Loucy (cell line): Measurements from ENCODE around the gene CHMP1A.
"Not testable (repeated sequence)": the region's sequence is repeated elsewhere in the genome, so short reads cannot be mapped to it uniquely, and the experiment has no call there.

ENCODE experiments used
- H2AFZ ChIP-seq: fragments of 200-600 bp; sonication (generic); 2 replicates; pipeline ENCODE4 v1.6.0; 2016; ENCODE audit warnings: antibody characterized with exemption, mild to moderate bottlenecking, low read length, moderate library complexity
- H3F3A ChIP-seq: fragments of 200-600 bp; 2 replicates; pipeline ENCODE4 v1.6.0; 2016; ENCODE audit warnings: antibody characterized with exemption, low read depth, mild to moderate bottlenecking
- H3K27me3 ChIP-seq: fragments of 200-600 bp; sonication (generic); 2 replicates; pipeline ENCODE4 v1.6.1; 2014; ENCODE audit warnings: low read length, mild to moderate bottlenecking; ENCODE audit not compliant: insufficient read depth, poor library complexity, severe bottlenecking
- H3K36me3 ChIP-seq: fragments of 200-600 bp; sonication (generic); 2 replicates; pipeline ENCODE4 v1.6.1; 2016; ENCODE audit warnings: low read length; ENCODE audit not compliant: insufficient read depth
- H3K4me1 ChIP-seq: fragments of 200-600 bp; sonication (generic); 2 replicates; pipeline ENCODE4 v1.5.1; 2014; ENCODE audit warnings: low read length, mild to moderate bottlenecking; ENCODE audit not compliant: insufficient read depth, poor library complexity, severe bottlenecking
- H3K4me2 ChIP-seq: fragments of 200-600 bp; sonication (generic); 2 replicates; pipeline ENCODE4 v1.6.0; 2014; ENCODE audit warnings: antibody characterized with exemption, low read length, low read depth, mild to moderate bottlenecking; ENCODE audit not compliant: poor library complexity, severe bottlenecking
- H3K4me3 ChIP-seq: fragments of 200-600 bp; sonication (generic); 2 replicates; pipeline ENCODE4 v1.5.1; 2014; ENCODE audit warnings: low read length, mild to moderate bottlenecking, mixed read lengths; ENCODE audit not compliant: poor library complexity, severe bottlenecking
- H3K79me2 ChIP-seq: fragments of 200-600 bp; sonication (generic); 2 replicates; pipeline ENCODE4 v1.6.1; 2014; ENCODE audit warnings: low read length; ENCODE audit not compliant: insufficient read depth
- H3K9ac ChIP-seq: fragments of 200-600 bp; sonication (generic); 2 replicates; pipeline ENCODE4 v1.6.0; 2014; ENCODE audit warnings: mild to moderate bottlenecking, low read depth, low read length, moderate library complexity; ENCODE audit not compliant: poor library complexity, severe bottlenecking
- H3K9me2 ChIP-seq: fragments of 200-600 bp; sonication (generic); replicated peaks from 2 replicates; pipeline ENCODE4 v1.6.1; 2016; ENCODE audit warnings: low read depth, low read length, mixed read lengths
- H3K9me3 ChIP-seq: fragments of 200-600 bp; sonication (generic); 2 replicates; pipeline ENCODE4 v1.6.1; 2014; ENCODE audit warnings: mild to moderate bottlenecking, antibody characterized with exemption, low read length, low read depth; ENCODE audit not compliant: insufficient read depth
- H4K20me1 ChIP-seq: fragments of 200-600 bp; sonication (generic); 2 replicates; pipeline ENCODE4 v1.6.0; 2014; ENCODE audit warnings: antibody characterized with exemption, low read length, mild to moderate bottlenecking; ENCODE audit not compliant: insufficient read depth, poor library complexity, severe bottlenecking
- CTCF ChIP-seq: fragments of 200-600 bp; sonication (generic); conservative IDR thresholded peaks from 2 replicates; pipeline ENCODE4 v1.5.1; 2014; ENCODE audit warnings: mild to moderate bottlenecking, antibody characterized with exemption, low read length
- EZH2phosphoT487 ChIP-seq: fragments of 200-600 bp; IDR thresholded peaks from 2 replicates; pipeline ENCODE4 v1.6.1; 2018; ENCODE audit warnings: antibody characterized with exemption, mild to moderate bottlenecking, moderate library complexity, borderline replicate concordance

The CHMP1A gene

DNA sequence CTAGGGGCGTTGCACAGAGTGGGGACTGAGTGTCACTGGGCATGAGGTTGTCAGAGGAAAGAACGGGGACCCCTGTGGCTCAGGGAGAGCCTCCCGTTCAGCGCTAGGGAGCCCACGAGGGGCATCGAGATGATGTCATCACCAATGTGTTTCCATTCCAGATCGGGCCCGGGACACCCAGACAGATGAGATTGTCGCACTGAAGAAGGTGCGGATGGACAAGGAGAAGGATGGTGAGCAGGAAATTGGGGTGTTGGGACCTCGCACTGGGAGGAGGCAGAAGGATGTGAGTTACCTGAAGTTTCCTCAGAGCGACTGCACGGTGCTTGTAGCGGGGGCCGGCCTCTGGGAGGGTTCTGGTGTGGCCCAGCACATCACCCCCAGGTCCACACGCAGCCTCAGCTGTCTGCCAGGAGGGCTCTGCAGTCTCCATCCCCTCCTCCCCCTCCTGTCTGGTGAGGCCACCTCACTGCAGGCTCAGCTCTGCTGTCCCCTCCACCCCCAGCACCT is 32.9 kb upstream of the CHMP1A start:
- Histone ChIP-seq H3K79me2 (peaks cover 13% of the 10 kb centered on the region; the same call in 1 of the 2 replicates), H3K9me2 (no peaks in the 10 kb centered on the region), H3K4me3 (no peak overlapping the region), H3K36me3 (no peaks in the 10 kb centered on the region), H3K4me2 (no peak overlapping the region), H2AFZ (no peak overlapping the region), H3F3A (no peaks in the 10 kb centered on the region), H3K4me1 (peaks cover 5% of the 10 kb centered on the region), H4K20me1 (no peaks in the 10 kb centered on the region), H3K27me3 (no peaks in the 10 kb centered on the region), H3K9ac (no peak overlapping the region), H3K9me3 (no peaks in the 10 kb centered on the region)
- TF ChIP-seq EZH2phosphoT487 (no peak), CTCF (no peak)

DNA sequence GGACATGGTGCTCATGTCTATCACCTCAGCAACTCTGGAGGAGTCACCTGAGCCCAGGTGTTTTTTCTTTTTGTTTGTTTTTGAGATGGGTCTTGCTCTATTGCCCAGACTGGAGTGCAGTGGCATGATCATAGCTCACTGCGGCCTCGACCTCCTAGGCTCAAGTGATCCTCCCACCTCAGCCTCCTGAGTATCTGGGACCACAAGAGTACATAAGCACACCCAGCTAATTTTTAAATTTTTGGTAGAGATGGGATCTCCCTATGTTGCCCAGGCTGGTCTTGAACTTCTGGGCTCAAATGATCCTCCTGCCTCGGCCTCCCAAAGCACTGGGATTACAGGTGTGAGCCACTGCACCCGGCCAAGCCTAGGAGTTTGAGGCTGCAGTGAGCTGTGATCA is 32.1 kb upstream of the CHMP1A start:
- not testable (repeated sequence) for H4K20me1 ChIP-seq, H3K9me3 ChIP-seq, H3K9me2 ChIP-seq, H3K4me1 ChIP-seq, H3K27me3 ChIP-seq, H3K4me2 ChIP-seq, H3K9ac ChIP-seq, H3K4me3 ChIP-seq, H3F3A ChIP-seq, H2AFZ ChIP-seq, H3K36me3 ChIP-seq
- H3K79me2 ChIP-seq: peaks cover 13% of the 10 kb centered on the region; the same call in 1 of the 2 replicates

DNA sequence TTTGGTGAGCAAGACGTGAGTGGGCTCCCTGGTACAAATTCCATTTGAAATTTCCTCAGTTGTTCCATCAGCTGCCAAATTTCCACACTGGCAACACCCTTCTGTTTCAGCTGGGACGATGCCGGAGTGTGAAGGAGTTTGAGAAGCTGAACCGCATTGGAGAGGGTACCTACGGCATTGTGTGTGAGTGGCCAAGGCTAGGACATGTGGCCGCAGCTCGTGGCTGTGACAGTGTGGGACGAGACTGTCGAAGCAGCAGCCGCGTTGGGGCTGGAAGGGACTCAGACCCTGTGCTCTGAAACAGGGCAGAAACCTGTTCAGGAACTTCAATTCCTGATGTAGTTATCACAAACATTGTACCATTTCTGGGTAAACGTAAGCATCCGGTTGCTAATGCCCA is 31.6 kb upstream of the CHMP1A start:
- Histone ChIP-seq H2AFZ (no peak overlapping the region), H3K9me3 (no peaks in the 10 kb centered on the region), H3K36me3 (no peaks in the 10 kb centered on the region), H3K4me1 (peaks cover 5% of the 10 kb centered on the region), H3K4me2 (no peak overlapping the region), H3K9ac (no peak overlapping the region), H3K9me2 (no peaks in the 10 kb centered on the region), H3K27me3 (no peaks in the 10 kb centered on the region), H3K79me2 (peaks cover 13% of the 10 kb centered on the region; the same call in 1 of the 2 replicates), H3K4me3 (no peak overlapping the region), H4K20me1 (no peaks in the 10 kb centered on the region), H3F3A (no peaks in the 10 kb centered on the region)
- no peak for TF ChIP-seq EZH2phosphoT487
- TF ChIP-seq CTCF: no peak

DNA sequence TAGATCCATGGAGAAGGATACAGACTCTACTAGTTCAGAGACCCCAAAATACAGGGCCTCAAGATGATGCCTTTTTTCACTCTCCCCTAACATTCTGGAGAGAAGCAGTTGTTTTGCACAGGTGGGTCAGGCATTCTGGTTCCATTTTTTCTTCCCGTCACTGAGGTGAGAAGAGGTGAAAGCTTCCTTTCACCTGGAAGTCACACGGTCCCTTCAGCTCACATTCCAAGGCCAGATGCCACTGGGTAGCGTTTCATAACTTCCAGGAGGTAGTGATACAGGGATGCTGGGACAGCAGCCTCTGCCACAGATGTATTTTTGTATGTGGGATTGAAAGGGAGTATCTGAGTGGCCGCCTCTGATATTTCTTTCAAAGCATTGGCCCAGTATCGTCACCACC is 30.9 kb upstream of the CHMP1A start:
- H3K9ac ChIP-seq: no peak overlapping the region
- TF ChIP-seq CTCF (no peak), EZH2phosphoT487 (no peak)
- no peaks in the 10 kb centered on the region for H3K36me3 ChIP-seq
- no peak overlapping the region for H3K4me2 ChIP-seq
- H3K4me1 ChIP-seq: peaks cover 5% of the 10 kb centered on the region
- peaks cover 13% of the 10 kb centered on the region; the same call in 1 of the 2 replicates for H3K79me2 ChIP-seq
- no peak overlapping the region for H2AFZ ChIP-seq
- no peak overlapping the region for H3K4me3 ChIP-seq
- no peaks in the 10 kb centered on the region for H3K9me3 ChIP-seq
- no peaks in the 10 kb centered on the region for H3K9me2 ChIP-seq
- H3F3A ChIP-seq: no peaks in the 10 kb centered on the region
- H4K20me1 ChIP-seq: no peaks in the 10 kb centered on the region
- H3K27me3 ChIP-seq: no peaks in the 10 kb centered on the region
